ENCODE results near the gene ELAC1.
"Not testable (repeated sequence)": the region's sequence is repeated elsewhere in the genome, so short reads cannot be mapped to it uniquely, and the experiment has no call there.

Gene ELAC1

GRCh38 chr18:50967714-50968661 lies at the start of gene ELAC1:
TSS of gene ELAC1 (plus strand) at chr18:50968040. CDS start at chr18:50974405, 6,365 bp downstream.
- DNase-seq: peak; percentile 56

DNA sequence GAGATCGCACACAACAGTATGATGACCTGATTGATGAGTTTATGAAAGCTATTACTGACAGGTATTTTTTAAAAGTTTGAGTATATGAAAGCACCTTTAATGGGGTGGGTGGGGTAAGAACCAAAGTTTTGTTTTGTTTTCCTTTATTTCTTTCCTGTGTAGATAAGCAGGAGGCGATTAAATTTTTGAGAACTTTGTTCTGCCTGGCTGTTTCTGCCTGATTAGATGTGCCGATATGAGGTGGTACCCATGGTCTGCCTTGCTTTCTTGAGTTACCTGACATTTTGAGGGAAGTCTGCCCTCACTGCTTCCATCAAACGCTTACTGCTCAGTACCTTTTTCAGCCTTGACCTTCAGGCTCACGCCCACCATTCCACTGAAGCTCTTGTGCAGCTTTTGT lies 49.7 kb upstream of the ELAC1 start:
- no peak for DNase-seq

DNA sequence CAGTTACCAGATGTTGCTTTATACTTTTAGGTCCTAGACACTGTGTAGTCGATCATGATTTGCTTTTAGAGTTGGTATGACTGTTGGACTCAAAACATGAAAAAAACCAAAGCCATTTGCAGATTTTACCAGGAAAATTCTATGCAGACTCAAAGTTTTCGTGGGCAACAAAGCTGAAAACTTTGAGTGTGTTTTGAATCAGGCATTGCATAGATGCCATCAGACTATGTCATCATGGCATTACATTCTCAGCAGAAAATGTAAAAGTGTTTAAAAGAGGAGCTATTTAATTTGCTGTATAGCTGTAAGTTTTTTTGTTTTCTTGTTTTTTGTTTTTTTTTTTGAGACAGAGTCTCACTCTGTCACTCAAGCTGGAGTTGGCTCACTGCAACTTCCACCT lies 43.5 kb upstream of the ELAC1 start:
- DNase-seq: no peak

DNA sequence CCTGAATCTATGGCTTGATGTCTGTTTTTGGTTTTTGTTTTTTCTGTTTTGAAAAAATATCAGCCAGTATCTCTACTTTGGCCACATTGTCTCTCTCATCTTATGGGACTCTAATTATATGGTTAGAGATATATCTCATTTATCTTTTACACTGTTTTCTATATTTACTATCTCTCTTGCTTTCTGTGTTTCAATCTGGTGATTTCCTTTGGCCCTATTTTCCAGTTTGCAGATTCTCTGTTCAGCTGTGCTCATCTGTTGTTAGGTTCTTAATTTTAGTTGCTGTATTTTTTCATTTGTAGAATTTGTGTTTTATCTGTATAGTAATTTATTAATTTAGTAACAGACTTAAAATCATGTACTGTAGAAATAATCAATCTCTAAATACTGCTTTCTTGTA lies 41.3 kb upstream of the ELAC1 start:
- no peak for DNase-seq

DNA sequence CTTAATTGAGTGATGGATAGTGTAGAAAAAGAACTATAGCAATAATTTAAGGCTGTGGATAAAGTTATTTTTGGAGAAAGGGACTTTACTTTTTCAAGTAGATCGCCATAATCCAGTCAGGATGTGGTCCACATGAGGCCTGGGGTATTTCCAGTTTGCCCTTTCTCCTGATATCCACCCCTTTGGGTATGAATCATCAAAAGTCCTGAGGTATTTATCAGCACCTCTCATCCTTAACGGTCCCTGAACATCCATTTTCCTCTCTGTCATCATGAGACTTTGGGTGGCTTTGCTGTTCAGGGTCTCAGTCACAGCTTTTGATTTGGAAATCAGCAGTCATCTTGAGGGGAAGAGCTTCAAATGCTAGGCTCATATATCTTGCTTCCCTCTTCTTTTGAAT lies 39.3 kb upstream of the ELAC1 start:
- DNase-seq: no peak

DNA sequence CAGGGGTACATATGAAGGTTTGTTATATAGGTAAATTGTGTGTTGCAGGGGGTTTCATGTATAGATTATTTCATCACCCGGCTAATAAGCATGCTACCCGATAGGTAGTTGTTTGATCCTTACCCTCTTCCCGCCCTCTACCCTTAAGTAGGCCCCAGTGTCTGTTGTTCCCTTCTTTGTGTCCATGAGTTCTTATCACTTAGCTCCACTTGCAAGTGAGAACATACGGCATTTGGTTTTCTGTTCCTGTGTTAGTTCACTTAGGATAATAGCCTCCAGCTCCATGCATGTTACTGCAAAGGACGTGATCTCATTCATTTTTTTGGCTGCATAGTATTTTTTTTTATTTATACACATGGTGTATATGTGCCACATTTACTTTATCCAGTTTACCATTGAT lies 34.2 kb upstream of the ELAC1 start:
- no peak for DNase-seq

DNA sequence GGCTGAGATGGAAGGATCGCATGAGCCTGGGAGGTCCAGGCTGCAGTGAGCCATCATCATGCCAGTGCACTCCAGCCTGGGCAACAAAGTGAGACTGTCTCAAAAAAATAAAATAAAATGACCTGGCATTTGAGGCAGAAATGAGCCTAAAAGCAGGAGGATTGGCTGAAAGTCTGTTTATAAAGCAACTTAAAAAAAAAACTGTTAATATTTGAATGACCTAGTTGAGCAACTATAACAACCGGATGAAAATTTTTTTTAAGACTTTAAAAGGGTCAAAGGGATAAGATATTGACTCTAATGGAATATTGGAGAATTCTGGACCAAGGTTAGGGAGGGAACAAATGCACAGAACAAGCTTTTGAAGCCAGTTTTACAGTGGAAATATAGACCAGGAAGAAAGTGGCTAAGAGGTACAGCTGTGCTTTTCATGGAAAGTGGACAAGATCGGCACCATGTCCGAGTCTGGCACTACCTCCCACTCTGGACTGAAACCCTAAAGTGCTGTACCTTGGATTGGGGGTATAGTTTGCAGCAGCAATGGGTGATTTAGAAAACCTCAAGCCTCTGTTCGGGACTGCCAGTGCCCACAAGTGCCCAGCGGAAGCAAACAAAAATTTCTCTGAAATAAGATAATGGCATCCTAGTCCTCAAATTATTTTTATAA lies 33.2 kb upstream of the ELAC1 start:
- no peak for DNase-seq

- no peak for DNase-seq
Observed at GRCh38 chr18:50935493-50936191, 32.2 kb upstream of the ELAC1 start.

GRCh38 chr18:50937183-50937582 lies 30.7 kb upstream of the ELAC1 start:
- DNase-seq: no peak

GRCh38 chr18:50938912-50939311 lies 28.9 kb upstream of the ELAC1 start:
- DNase-seq: no peak

DNA sequence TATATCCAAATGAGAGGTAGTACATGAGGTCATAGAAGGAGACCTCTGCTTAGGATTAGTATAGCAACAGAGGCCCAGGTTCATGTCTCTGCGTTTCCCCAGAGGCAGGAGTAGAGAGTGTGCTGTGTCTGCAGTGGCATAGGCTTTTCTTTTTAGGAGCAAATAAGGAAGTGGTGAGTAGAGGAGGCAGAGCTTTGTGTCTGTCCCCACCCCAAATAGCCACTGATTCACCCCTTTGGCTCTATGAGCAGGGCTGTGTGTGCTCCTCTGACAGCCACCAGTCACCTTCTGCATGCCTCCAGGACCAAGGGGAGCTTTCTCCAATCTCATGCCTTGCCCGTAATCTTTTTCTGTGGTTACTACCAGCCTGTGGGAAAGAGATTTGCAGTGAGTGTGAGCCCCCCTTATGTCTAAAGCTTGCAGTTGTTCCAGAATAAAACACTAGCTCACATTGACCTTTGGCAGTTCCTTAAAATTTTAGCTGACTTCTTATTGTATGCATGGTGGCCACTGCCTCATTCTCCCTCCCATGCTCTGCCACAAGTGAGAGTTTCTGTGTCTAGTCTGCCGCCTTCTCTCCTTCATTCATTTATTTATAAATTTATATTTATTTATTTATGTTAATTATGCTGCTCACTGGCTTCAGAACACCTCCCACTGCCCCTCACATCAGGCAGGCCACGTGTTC lies 23.5 kb upstream of the ELAC1 start:
- no peak for DNase-seq

- DNase-seq: not testable (repeated sequence)
Observed at GRCh38 chr18:50945918-50946317, 21.9 kb upstream of the ELAC1 start.

DNA sequence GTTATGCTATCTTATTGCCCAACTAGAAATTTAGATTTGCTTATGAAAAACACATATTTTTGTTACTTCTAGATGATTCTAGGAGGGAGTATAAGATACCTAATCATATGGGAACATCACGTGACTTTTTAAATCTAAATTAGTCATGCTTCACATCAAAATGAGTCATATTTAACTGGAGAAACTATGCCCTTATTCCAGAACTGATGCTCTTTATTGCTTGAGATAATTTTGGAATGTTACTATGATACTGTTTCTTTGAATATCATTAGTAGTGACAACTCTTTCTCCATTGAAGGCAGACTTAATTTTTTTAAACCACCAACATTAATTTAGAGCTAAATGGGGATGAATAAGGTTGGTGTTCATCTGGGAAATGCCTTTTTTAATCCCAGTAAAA lies 19.9 kb upstream of the ELAC1 start:
- no peak for DNase-seq

GRCh38 chr18:50949185-50949584 lies 18.7 kb upstream of the ELAC1 start:
- DNase-seq: no peak

- DNase-seq: no peak
Observed at GRCh38 chr18:50950626-50951025, 17.2 kb upstream of the ELAC1 start.

GRCh38 chr18:50953822-50954221 lies 14.0 kb upstream of the ELAC1 start:
- no peak for DNase-seq

GRCh38 chr18:50955253-50955652 lies 12.6 kb upstream of the ELAC1 start:
- DNase-seq: no peak

DNA sequence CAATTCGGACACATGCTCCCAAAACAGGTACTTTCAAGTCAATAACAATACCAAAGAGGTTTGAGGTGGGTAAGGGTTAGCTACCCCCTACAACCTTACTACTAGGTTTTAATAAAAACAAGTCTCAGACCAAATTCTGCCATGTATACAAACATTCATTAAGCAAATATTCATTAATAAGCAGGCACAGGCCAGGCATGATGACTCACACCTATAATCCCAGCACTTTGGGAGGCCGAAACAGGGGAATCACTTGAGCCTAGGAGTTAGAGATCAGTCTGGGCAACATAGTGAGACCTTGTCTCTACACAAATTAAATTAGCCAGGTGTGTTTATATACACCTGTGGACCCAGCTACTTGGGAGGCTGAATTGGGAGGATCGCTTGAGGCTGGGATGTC lies 11.7 kb upstream of the ELAC1 start:
- DNase-seq: no peak

GRCh38 chr18:50961974-50962373 lies 5.9 kb upstream of the ELAC1 start:
- DNase-seq: no peak

- no peak for DNase-seq
Observed at GRCh38 chr18:50969448-50969847, 1.6 kb downstream of the ELAC1 start.

- DNase-seq: no peak
Observed at GRCh38 chr18:50970006-50970405, 2.2 kb downstream of the ELAC1 start.

GRCh38 chr18:50972404-50972803 lies 4.6 kb downstream of the ELAC1 start:
- DNase-seq: not testable (repeated sequence)
